Activated gamma-delta T cell (primary cell): ENCODE results near the gene GRPR.
"Not testable (repeated sequence)": the region's sequence is repeated elsewhere in the genome, so short reads cannot be mapped to it uniquely, and the experiment has no call there.

Experiments used
- DNase-seq: peaks from one replicate; lab custom pipeline; 2025; lab: John Stamatoyannopoulos, UW

Gene GRPR

GRCh38 chrX:16183843-16184242, 60.5 kb downstream of the GRPR start:
- DNase-seq = not testable (repeated sequence)

GRCh38 chrX:16185725-16186136, 62.4 kb downstream of the GRPR start:
- no peak for DNase-seq

- DNase-seq = no peak
Measured at GRCh38 chrX:16186380-16187007, 63.1 kb downstream of the GRPR start.

GRCh38 chrX:16187024-16187760, 63.8 kb downstream of the GRPR start:
- no peak for DNase-seq

GRCh38 chrX:16188687-16189086, 65.3 kb downstream of the GRPR start:
- no peak for DNase-seq

GRCh38 chrX:16191605-16192004, 68.2 kb downstream of the GRPR start:
- DNase-seq = no peak

GRCh38 chrX:16196829-16197228, 73.5 kb downstream of the GRPR start:
- DNase-seq = no peak

- no peak for DNase-seq
Measured at GRCh38 chrX:16199343-16199742, 76.0 kb downstream of the GRPR start.

- no peak for DNase-seq
Measured at GRCh38 chrX:16202943-16203342, 79.6 kb downstream of the GRPR start.
